AG04449 (cell line): ENCODE results near the gene RPL27.

Source experiments
- CTCF ChIA-PET: fragments of 350-600 bp; formaldehyde crosslinking; extraction: SDS; loops from one replicate; lab custom pipeline; 2021; ENCODE audit warnings: antibody characterized with exemption; lab: Yijun Ruan, JAX
- POLR2A ChIA-PET: fragments of 400-600, 350-600 bp; formaldehyde crosslinking; extraction: SDS; loops from one replicate; lab custom pipeline; 2020; ENCODE audit warnings: antibody characterized with exemption, inconsistent platforms; lab: Yijun Ruan, JAX
- DNase-seq: peaks from one replicate; pipeline ENCODE4 v3.0.0-alpha.2; 2010; ENCODE audit warnings: low read depth, low spot score
- H3K4me3 ChIP-seq: 2 replicates; pipeline ENCODE4 v1.5.1; 2011; ENCODE audit warnings: low read depth, mild to moderate bottlenecking, control low read depth, low read length
- CTCF ChIP-seq: IDR thresholded peaks from one replicate; pipeline ENCODE4 v1.5.1; 2011; ENCODE audit warnings: mild to moderate bottlenecking, moderate library complexity, low read length, control low read depth, inconsistent platforms; ENCODE audit not compliant: insufficient read depth; ENCODE audit errors: missing control alignments

Gene RPL27

GRCh38 chr17:43031666-43032065 is 33.4 kb downstream of the RPL27 start:
- ChIA-PET POLR2A (no interaction called here), CTCF (interaction anchor here (1.0 kb wide), 1 partner anchor 93 kb away, joined by 4 read pairs; no protein-coding TSS in a partner anchor)

GRCh38 chr17:43033948-43034881 is 36.0 kb downstream of the RPL27 start:
- ChIA-PET POLR2A (no interaction called here), CTCF (interaction anchor here (1.0 to 3.5 kb wide), 2 partner anchors 10 to 305 kb away, joined by 3 to 17 read pairs; no protein-coding TSS in a partner anchor)
- no peak for TF ChIP-seq CTCF

More at GRCh38 chr17:43031666-43032065, 33.4 kb downstream of the RPL27 start:
- TF ChIP-seq CTCF, result no peak
- H3K4me3 ChIP-seq, result no peak overlapping the region
- DNase-seq, result no peak

GRCh38 chr17:43034894-43035293 is 36.7 kb downstream of the RPL27 start:
- no peak for DNase-seq
- ChIA-PET POLR2A (no interaction called here), CTCF (interaction anchor here (1.7 to 3.5 kb wide), 2 partner anchors 8 to 11 kb away, joined by 3 to 17 read pairs; no protein-coding TSS in a partner anchor)
- H3K4me3 ChIP-seq, result no peak overlapping the region
- no peak for TF ChIP-seq CTCF

More at GRCh38 chr17:43033948-43034881, 36.0 kb downstream of the RPL27 start:
- DNase-seq, result no peak
- no peak overlapping the region for H3K4me3 ChIP-seq

GRCh38 chr17:43039646-43040045 is 41.4 kb downstream of the RPL27 start:
- TF ChIP-seq CTCF, result no peak
- H3K4me3 ChIP-seq, result no peak overlapping the region
- no peak for DNase-seq
- ChIA-PET POLR2A (interaction anchor here (0.7 kb wide), 1 partner anchor 24 kb away, joined by 3 read pairs; no protein-coding TSS in a partner anchor), CTCF (no interaction called here)

- no peak overlapping the region for H3K4me3 ChIP-seq
- no peak for TF ChIP-seq CTCF
- ChIA-PET CTCF (interaction anchor here (1.0 kb wide), 1 partner anchor 131 kb away, joined by 3 read pairs; the partner anchor contains the start of gene NBR1), POLR2A (interaction anchor here (0.7 kb wide), 1 partner anchor 23 kb away, joined by 3 read pairs; no protein-coding TSS in a partner anchor)
- no peak for DNase-seq
Observed at GRCh38 chr17:43040655-43041054, 42.4 kb downstream of the RPL27 start.

- H3K4me3 ChIP-seq, result no peak overlapping the region
- ChIA-PET CTCF (interaction anchor here (0.9 to 1.2 kb wide), 3 partner anchors 11 to 198 kb away, joined by 3 to 5 read pairs (median 4); partner anchors contain the start of genes AOC2 and RND2), POLR2A (no interaction called here)
- DNase-seq, result no peak
- TF ChIP-seq CTCF, result no peak
Observed at GRCh38 chr17:43042025-43042628, 43.9 kb downstream of the RPL27 start.
